ENCODE data around the gene EID3.

Gene EID3

GRCh38 chr12:104313568-104314241, 10.2 kb downstream of the EID3 start:
- TF ChIP-seq CTCF (conservative IDR thresholded peaks at IDR 0.05; ENCODE audit: low read depth), result no peak
- DNase-seq (ENCODE audit: low spot score), result no peak
- H3K27ac ChIP-seq, result no peak overlapping the region
- ChIA-PET CTCF (interaction anchor here (0.7 kb wide), 1 partner anchor 39 kb away, joined by 3 read pairs; no protein-coding TSS in a partner anchor), POLR2A (ENCODE audit: low non-redundant PET) (no interaction called here)

- no peak for TF ChIP-seq CTCF (conservative IDR thresholded peaks at IDR 0.05; ENCODE audit: low read depth)
- POLR2A ChIA-PET (ENCODE audit: low non-redundant PET), result no interaction called here
These were observed 10.7 kb downstream of the EID3 start for GRCh38 chr12:104314242-104314614.

DNA sequence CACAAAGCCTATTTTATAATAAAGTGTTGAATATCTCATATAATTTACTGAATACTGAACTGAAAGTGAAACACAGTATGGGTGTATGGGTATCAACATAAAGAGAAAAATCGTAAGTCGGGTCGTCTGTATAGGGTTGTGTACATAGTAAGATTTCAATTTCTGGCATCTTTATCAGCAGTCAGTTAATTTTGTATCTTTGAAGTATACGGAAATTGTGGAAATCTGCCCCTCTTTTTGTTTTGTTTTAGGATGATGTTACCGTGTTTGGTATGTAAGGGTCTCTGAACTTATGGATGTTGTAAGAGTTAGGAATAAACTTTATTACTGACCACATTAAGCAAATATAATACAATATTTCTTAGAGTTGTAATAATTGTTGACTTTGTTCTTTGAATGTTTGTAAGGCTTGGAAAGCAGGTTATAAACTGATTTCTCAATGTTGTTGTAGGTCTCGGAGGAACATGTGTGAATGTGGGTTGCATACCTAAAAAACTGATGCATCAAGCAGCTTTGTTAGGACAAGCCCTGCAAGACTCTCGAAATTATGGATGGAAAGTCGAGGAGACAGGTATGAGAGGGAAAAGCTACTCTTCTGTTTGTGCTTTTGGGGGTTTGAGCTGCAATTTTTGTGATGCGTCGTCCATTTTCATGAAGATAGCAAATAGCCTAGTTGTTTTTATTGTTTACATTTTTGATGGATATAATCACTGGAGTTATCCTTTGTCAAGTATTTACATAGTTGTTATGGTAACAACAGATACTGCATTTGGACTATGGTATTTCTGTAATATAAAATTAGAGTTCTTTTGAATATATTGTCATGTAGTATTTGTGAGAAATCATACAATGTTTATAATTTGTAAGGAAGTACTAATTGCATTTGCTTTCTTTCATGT, 12.0 kb downstream of the EID3 start:
- ChIA-PET POLR2A (ENCODE audit: low non-redundant PET) (no interaction called here), CTCF (no interaction called here)
- DNase-seq (ENCODE audit: low spot score), result no peak
- TF ChIP-seq CTCF (conservative IDR thresholded peaks at IDR 0.05; ENCODE audit: low read depth), result no peak
- no peak overlapping the region for H3K27ac ChIP-seq

More at GRCh38 chr12:104314242-104314614, 10.7 kb downstream of the EID3 start:
- CTCF ChIA-PET, result interaction anchor here (0.7 kb wide), 1 partner anchor 38 kb away, joined by 3 read pairs; no protein-coding TSS in a partner anchor
- DNase-seq (ENCODE audit: low spot score), result no peak
- no peak overlapping the region for H3K27ac ChIP-seq

- H3K27ac ChIP-seq, result no peak overlapping the region
- TF ChIP-seq CTCF (conservative IDR thresholded peaks at IDR 0.05; ENCODE audit: low read depth), result no peak
- CTCF ChIA-PET, result interaction anchor here (0.6 kb wide), 1 partner anchor 25 kb away, joined by 3 read pairs; no protein-coding TSS in a partner anchor
- POLR2A ChIA-PET (ENCODE audit: low non-redundant PET), result no interaction called here
- DNase-seq (ENCODE audit: low spot score), result no peak
These were observed 13.4 kb downstream of the EID3 start for GRCh38 chr12:104316936-104317335.

DNA sequence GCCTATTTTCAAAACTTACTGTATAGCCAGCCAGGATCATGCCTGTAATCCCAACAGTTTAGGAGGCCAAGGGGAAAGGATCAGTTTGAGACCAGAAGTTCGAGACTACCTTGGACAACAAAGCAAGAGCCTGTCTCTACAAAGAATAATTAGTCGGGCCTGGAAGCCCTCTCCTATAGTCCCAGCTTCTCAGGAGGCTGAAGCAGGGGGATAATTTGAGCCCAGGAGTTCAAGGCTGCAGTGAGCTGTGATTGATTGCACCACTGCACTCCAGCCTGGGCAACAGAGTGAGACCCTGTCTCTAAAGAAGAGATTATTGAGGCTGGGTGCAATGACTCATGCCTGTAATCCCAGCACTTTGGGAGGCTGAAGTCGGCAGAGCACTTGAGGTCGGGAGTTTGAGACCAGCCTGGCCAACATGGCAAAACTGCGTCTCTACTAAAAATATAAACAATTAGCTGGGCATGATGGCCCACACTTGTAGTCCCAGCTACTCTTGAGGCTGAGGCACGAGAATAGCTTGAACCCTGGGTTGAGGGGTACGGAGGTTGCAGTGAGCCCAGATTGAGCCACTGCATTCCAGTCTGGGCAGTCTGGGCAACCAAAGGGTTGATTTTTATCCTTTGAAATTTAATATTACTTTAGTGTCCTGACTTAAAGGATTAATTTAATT, 14.1 kb downstream of the EID3 start:
- POLR2A ChIA-PET (ENCODE audit: low non-redundant PET), result no interaction called here
- TF ChIP-seq CTCF (conservative IDR thresholded peaks at IDR 0.05; ENCODE audit: low read depth), result no peak
- CTCF ChIA-PET, result interaction anchor here (0.6 kb wide), 1 partner anchor 24 kb away, joined by 3 read pairs; no protein-coding TSS in a partner anchor
- DNase-seq (ENCODE audit: low spot score), result no peak
- peak overlapping the region; percentile 22; the same call in 1 of the 2 replicates for H3K27ac ChIP-seq

DNA sequence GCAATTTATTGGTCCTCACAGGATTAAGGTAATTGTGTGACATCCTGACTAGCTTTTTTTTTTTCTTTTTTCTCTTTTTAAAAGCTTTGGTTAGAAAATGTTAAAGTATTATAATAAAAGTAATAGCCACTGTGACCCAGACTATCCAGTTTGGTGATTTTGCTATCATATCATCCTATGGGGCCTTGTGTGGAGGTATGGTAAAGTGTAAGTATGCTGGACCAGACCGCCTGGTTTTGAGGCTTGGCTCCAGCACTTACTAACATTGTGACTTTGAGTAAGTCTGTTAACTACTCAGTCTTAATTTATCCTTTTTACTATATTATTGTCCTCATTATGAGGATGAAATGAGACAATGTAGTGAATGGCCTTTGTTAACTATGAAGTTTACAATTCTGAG, 15.5 kb downstream of the EID3 start:
- H3K27ac ChIP-seq, result no peak overlapping the region
- TF ChIP-seq CTCF (conservative IDR thresholded peaks at IDR 0.05; ENCODE audit: low read depth), result no peak
- POLR2A ChIA-PET (ENCODE audit: low non-redundant PET), result no interaction called here
- DNase-seq (ENCODE audit: low spot score), result no peak
- CTCF ChIA-PET, result interaction anchor here (0.6 kb wide), 1 partner anchor 130 kb away, joined by 3 read pairs; no protein-coding TSS in a partner anchor

All from RWPE1 (cell line).